HUES6 (cell line): ENCODE data around the gene TXNDC11.

Experiments
- H3K27ac ChIP-seq: 2 replicates; pipeline ENCODE4 v1.7.0; 2013; ENCODE audit warnings: low read depth, mild to moderate bottlenecking, low read length, inconsistent platforms
- H3K27me3 ChIP-seq: 2 replicates; pipeline ENCODE4 v1.6.1; 2013; ENCODE audit warnings: low read length; ENCODE audit not compliant: control insufficient read depth, insufficient read depth
- H3K36me3 ChIP-seq: 2 replicates; pipeline ENCODE4 v1.6.1; 2013; ENCODE audit warnings: low read length; ENCODE audit not compliant: control insufficient read depth, insufficient read depth
- H3K4me1 ChIP-seq: 2 replicates; pipeline ENCODE4 v1.6.1; 2013; ENCODE audit warnings: low read length; ENCODE audit not compliant: control insufficient read depth, insufficient read depth
- H3K4me3 ChIP-seq: 2 replicates; pipeline ENCODE4 v1.5.1; 2013; ENCODE audit warnings: low read depth, low read length
- H3K9ac ChIP-seq: one replicate; pipeline ENCODE4 v1.6.1; 2013; ENCODE audit warnings: mild to moderate bottlenecking, low read length
- H3K9me3 ChIP-seq: 2 replicates; pipeline ENCODE4 v1.6.1; 2013; ENCODE audit warnings: low read depth, low read length; ENCODE audit not compliant: control insufficient read depth, insufficient read depth

TXNDC11 gene

DNA sequence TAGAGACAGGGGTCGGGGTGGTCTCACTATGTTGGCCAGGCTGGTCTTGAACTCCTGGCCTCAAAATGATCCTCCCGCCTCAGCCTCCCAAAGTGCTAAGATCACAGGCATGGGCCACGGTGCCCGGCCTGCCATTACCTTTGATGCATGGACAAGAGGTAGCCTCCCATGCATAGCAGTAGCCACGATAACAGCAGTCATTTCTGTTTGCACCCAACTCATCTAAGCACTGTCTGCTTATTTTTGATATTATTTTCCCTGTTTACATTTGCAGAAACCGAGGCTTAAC lies 111.9 kb downstream of the TXNDC11 start:
- Histone ChIP-seq H3K27me3 (no peaks in the 10 kb centered on the region), H3K9ac (no peak overlapping the region), H3K9me3 (no peaks in the 10 kb centered on the region), H3K36me3 (no peaks in the 10 kb centered on the region), H3K4me1 (peaks cover 27% of the 10 kb centered on the region), H3K27ac (no peak overlapping the region), H3K4me3 (no peak overlapping the region)

DNA sequence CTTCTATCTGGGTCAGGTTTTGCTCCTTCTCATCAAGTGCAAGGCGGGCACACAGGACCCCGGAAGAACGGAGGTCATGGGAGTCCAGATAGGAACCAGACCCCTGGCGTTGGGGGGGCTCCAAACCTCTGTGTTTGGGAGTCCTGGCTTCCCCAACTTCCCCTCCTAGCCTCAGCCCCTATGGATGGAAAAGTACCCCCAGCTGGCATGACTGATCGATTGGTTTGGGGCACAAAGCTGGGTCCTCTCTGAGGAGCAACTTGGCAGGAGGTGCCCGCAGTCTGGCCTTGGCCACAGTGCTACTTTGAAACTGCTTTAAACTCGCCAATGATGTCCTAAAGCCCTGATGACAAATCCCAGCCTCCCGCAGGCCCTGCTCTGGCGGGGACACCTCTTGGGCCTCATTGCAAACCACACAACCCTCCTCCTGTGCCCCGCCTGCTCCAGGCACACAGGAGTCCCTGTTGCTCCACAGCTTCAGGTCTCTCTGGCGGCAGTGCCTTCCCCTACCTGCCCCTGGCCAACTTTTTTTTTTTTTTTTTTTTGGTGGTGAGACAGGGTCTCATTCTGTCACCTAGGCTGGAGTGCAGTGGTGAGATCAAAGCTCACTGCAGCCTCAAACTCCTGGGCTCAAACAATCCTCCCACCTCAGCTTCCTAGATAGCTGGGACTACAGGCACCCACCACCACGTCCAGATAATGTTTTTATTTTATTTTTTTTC lies 112.5 kb downstream of the TXNDC11 start:
- Histone ChIP-seq H3K36me3 (no peaks in the 10 kb centered on the region), H3K9me3 (no peaks in the 10 kb centered on the region), H3K27ac (no peak overlapping the region), H3K4me1 (peaks cover 22% of the 10 kb centered on the region), H3K4me3 (no peak overlapping the region), H3K27me3 (no peaks in the 10 kb centered on the region), H3K9ac (no peak overlapping the region)
